GM19324 (cell line): Measurements from ENCODE around the gene JMJD7.
"Not testable (repeated sequence)": the region's sequence is repeated elsewhere in the genome, so short reads cannot be mapped to it uniquely, and the experiment has no call there.

Experiments
- ATAC-seq: cut with Tn5 transposase; IDR thresholded peaks from one replicate; pipeline ENCODE4 v1.9.1; 2021; ENCODE audit warnings: mild to moderate bottlenecking, moderate library complexity; ENCODE audit not compliant: unreplicated experiment, low FRiP score

Gene JMJD7

DNA sequence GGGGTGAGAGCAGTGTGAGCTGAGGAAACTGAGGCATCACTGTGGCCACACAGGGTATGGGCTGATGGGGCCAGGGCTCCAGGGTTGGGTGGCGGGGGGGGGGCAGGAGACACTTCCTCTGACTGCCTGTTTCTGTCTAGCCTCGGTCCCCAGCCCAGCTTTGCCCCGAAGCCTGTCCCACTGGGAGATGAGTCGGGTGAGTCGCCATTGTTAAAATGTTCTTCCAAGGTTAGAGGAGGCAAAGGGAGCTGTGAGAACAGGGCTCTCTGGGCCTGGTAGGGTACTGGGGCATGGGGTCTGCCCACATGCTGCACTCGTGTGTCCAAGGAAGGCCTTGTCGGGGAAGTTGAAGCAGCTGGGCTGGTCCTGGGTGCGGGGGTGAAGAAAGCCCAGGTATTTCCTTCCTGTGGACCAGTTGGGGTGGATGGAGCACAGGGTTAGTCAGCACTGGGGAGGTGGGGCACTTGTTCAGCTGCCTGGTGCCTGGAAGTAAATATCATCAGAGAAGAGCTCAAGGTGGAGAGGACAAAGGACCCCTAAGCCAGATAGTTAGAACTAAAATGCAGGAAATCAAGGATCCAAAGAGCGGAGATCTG lies 8.3 kb upstream of the JMJD7 start:
- no peak for ATAC-seq

DNA sequence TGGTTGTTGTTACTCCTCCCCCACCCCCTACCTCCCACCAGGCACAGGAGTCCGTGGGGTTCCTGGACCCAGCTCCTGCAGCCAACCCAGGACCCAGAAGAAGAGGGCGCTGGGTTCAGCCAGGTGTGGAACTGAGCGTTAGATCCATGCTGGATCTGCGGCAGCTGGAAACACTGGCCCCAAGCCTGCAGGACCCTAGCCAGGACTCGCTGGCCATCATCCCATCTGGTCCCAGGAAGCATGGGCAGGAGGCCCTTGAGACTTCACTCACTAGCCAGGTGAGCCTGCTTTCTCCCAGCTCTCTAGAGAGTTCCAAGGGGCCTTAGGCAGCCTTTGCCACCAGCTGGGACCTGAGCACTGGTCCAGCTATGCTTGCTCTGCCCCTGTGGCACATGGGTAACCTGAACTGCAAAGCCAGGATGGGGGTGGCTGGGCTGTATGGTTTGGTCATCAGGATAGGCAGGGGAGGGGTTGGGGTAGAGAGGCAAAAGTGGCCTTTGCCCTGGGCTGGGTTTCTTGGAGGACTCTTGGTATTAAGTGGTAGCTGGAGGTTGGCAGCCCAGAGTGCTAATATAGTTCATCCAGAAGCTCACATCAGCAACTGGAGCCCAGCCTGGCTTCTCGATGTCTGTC lies 7.0 kb upstream of the JMJD7 start:
- no peak for ATAC-seq

DNA sequence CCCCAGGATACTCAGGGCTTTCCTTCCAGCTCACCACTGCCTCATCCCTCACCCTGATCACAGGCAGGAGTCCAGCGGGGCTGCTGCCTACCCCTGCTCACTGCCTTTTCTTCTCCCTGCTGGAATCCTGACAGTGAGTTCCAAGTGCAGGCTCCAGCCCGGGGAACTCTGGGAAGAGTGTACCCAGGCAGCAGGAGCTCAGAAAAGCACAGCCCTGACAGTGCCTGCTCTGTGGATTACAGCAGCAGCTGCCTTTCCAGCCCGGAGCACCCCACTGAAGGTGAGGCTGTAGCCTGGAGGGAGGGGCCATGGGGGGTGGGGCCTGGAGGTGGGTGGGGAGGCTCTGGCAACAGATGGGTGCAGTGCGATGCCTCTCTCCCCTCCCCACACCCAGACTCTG lies 6.1 kb upstream of the JMJD7 start:
- no peak for ATAC-seq

DNA sequence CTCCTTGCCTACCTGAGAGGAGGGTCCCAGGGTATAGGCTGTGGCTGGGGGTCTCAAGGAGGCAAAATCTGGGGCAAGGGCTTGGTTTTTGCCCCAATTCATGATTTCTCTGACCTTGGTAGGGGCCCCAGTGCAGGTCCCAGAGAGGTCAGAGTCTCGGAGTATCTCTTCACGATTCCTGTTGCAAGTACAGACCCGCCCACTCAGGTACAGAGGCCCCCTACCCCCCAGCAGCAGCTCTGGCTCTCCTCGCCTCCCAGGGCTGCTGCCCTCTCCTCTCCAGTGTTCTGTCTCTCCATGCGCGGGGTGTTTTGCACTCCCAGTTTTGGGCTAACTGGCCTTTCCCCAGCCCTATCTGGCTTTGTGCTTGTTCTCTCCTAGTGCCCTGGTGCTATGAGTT lies 5.4 kb upstream of the JMJD7 start:
- no peak for ATAC-seq

DNA sequence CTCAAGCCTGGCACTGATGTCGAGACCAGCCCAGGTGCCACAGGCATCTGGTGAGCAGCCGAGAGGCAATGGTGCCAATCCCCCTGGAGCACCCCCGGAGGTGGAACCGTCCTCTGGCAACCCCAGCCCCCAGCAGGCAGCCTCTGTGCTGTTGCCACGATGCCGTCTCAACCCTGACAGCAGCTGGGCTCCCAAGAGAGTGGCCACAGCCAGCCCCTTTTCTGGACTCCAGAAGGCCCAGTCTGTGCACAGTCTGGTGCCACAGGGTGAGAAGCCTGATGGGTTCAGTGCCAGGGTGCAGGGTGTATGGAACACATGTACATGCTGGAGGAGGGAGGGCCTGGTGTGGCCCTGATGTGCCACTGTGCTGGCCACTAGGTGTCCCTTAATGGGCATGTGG lies 4.9 kb upstream of the JMJD7 start:
- ATAC-seq, result no peak

DNA sequence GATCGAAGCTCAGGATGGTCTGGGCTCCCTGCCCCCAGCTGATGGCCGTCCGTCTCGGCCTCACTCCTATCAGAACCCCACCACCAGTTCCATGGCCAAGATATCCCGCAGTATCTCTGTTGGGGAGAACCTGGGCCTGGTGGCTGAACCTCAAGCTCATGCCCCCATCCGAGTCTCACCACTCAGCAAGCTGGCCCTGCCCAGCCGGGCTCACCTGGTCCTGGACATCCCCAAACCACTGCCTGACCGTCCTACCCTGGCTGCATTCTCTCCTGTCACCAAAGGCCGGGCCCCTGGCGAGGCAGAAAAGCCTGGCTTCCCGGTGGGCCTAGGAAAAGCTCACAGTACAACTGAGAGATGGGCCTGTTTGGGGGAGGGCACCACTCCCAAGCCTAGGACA lies 4.4 kb upstream of the JMJD7 start:
- ATAC-seq, result no peak

DNA sequence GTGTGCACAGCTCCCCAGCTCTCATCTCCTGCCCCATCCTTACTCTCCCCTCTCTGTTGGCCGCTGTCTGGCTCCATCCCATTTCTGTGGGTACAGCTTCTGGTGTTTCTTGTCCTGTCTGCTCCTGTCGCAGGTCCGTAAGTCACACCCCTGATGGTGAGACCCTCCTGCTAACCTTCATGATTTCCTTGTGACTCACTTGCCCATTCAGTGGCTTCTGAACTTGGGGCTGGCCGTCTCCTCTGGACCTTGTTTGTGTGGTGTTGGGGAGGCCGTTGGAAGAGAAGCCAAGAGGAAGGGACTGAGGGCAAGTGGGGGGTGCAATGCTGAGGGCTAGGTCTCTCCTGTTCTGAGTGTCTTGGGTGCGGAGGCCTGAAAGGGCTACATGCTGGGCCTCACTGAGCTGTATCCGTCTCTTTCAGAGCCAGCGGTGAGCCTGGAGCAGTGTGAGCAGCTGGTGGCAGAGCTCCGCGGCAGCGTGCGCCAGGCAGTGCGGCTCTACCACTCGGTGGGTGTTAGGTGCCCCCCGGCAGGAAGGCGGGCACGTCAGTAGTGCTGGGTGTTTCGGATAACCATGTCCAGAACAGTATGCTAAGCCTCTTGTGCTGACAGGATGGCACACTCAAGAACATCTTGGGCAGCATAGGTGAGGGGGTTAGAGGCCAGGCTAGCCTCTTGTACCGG lies 3.7 kb upstream of the JMJD7 start:
- no peak for ATAC-seq

DNA sequence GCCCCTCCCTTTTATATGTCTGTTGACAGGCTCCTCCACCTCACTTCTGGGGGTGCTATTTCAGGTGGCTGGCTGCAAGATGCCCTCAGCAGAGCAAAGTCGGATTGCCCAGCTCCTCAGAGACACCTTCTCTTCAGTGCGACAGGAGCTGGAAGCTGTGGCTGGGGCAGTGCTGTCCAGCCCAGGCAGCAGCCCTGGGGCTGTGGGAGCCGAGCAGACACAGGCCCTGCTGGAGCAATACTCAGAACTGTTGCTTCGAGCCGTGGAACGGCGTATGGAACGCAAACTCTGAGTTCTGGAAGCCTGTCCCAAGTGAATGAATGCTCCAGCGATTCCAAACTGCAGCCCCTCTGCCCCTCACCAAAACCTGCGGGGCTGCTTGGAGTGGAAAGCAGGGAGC lies 2.7 kb upstream of the JMJD7 start:
- no peak for ATAC-seq

DNA sequence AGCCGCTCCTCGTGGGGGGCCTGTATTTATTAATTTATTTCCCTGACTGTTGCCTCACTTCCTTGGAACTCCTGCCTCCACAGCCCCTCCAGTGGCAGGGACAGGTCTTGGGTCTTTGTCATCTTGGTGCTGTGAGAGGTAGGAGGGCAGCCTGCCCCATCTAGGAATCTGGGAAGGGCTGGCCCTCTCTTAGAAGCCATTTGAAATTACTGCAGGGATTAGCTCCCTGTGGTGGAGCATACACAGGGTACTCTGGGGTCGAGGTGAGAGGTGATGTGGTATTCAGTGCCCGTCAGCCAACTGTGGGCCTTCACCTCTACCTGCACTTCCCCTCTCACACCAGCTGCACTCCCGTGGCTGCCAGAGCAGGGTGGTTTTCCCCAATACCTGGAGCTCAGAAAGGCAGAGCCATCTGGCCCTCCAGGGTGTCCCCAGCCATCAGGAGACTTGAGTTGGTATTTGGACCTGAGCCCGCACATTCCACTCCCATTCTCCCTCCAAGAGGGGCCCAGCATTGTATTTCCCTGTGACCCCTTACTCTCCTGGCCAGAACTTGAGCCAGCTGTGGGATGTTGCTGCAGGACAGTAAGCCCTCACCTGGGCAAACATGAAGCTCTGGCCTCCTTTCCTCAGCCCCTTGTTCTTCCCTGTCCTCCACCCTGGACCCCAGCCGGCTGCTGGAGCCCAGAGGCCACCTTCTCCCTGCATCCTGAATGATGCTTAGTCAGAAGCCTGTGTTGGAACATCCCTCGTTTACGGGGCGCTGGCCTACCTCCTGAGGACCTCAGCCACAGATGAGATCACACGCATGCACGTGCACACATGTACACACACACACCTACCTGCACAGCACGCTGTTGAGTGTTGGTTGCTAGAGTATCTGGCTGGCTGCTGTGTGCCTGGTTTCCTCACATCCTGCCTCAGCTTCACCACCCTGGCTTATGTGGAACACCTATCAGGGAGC lies 2.0 kb upstream of the JMJD7 start:
- no peak for ATAC-seq

DNA sequence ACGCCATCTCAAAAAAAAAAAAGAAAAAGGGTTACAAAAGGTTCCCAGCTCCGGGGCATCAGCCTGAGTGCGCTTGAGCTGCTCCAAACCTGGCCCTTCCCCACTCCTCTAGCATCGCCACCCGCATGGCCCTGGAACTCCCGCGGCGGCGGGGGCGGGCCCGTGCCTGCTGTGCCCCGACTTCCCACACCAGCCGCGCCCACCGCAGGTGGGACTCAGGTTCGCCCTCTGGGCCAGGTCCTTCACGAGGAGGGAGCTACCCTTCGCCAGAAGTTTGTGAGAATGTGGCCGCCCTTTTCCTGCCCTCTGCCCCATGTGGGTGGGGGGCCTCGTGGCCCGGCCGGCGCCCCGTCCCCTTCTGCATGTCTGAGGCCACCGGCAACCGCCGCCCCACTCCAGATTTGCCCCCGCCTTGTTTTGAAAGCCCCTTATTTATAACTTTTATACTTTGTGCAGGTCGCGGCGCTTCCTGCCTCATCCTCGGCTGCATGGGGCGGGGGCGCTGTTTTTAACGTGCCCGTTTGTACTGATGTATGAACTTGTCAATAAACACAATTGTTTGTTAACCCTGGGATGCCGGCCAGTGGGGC lies 507 bp upstream of the JMJD7 start:
- ATAC-seq, result no peak

DNA sequence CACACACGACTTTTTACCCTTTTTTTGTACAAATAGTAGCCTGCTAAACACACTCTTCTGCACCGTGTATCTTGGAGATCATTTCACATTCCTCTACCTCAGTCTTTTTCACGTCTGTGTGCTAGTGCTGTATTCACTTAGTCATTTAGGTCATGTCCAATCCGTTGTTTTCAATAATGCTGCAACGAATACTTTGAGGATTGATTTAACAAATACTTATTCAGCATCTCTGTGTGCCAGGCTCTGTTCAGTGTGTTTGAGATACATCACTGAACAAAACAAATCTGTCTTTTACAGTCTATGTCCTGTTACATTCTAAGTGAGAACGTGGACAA lies 882 bp downstream of the JMJD7 start:
- ATAC-seq, result no peak

DNA sequence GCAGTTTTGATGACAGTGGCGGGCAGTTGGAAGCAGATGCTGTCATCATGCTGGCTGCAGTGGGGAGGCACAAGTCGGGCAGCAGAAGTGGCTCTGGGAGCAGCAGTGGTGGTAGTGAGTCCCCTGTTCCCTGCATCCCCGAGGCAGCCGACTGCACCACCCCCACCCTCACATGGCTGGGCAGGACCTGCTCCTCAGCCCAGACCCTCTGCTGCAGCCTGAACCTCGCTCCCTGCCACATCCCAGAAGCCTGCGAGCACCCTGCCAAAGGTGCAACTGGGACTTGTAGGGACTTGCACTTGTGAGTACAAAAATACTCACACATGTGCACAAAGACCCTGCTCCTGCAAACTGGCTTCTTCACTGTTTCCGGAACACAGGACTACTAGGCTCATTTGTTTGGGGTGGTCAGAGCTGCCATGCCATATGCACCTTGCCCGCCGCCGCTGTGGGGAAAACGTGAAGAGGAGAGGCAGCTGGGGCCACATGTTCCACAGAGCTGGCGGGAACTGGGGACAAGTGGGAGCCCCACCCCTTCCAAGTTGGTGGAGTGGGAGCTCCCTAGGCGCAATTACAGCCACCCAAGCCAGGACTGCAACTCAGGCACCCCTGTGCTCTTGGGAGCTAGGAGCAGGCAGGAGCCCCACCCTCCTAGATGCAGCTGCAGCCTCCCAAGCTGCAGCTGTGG lies 2.2 kb downstream of the JMJD7 start:
- no peak for ATAC-seq

DNA sequence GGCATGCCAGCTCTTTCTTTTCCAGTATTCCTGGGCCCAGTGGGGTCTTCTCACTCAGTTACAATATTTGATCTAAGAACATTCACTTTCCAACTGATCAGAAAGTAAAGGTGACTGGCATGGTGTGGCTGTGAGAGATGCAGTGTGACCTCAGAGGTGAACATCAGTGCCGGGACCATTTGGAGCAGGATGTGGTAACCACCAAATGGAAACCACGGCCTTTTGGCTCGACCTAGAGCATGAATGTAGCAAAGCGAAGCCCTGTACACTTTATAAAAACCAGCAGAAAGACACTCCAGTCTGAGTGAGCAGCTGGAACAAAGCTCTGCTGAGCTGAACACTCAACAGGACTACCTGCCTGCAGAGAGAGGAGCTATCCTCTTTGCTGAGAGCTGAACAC lies 3.4 kb downstream of the JMJD7 start:
- ATAC-seq, result not testable (repeated sequence)

DNA sequence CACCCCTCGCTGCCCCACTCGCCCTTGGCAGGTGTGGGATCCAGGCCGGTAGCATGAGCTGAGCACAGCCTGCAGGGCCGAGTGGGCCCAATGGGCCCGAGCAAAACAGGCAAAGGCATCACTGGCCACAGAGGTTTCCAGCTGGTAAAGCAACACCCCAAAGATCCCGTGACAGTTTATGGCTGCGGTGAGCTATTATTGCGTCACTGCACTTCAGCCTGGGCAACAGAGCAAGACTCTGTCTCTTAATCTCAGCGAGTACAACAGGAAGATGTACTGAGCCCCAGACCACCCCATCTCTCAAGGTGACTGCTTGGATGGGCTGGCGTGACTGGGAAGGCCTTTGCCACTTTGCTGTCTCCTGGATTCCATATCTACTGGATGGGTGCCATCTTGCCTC lies 4.3 kb downstream of the JMJD7 start:
- ATAC-seq, result no peak

DNA sequence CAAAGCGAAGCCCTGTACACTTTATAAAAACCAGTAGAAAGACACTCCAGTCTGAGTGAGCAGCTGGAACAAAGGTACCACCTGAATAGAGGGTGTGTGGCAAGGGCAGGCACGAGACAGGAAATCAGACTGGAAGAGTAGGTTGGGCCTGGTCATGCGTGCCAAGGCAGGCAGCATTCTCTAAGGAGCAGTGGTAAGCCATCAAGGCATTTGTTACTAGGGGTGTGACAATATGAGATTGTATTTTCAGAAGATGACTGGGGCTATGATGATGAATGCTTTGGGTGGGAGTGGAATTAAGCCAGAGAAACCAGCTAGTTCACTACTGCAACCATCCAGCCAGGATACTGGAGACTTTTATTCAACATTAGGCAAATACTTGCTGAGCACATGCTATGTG lies 5.0 kb downstream of the JMJD7 start:
- no peak for ATAC-seq

DNA sequence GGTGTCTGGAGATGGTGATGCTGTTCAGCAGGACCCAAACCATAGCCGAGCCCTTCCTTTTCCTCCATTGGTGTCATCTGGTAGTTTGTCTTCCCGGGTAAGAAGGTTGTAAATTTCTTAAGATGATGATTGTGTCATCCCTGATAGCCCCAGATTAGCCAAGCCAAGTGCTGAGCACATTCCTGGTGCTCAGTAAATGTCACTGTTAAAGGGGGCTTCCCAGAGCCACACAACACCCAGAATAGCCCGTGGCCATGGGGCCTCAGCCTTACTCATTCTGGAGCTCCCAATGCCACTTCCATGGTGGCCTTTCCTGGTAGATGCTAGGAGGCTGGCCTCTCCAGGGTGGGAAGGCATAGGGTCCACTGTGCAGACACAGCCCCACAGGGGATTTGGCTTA lies 6.2 kb downstream of the JMJD7 start:
- no peak for ATAC-seq

DNA sequence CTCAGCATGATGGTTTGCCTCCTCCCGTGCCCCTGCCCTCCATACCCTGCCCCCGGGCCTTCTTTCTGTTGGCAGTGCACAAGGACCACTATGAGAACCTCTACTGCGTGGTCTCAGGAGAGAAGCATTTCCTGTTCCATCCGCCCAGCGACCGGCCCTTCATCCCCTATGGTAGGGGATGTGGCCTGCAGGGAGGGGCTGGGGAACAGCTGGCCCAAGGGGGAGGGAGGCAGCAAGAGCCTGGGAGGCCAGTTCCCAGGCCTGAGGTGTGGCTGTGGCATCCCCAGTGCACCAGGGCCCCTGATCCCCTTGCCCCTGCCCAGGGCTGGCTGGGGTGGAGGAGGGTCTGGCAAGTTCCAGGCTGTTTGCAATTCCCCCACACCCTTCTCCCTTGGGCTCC lies 8.2 kb downstream of the JMJD7 start:
- ATAC-seq, result no peak

DNA sequence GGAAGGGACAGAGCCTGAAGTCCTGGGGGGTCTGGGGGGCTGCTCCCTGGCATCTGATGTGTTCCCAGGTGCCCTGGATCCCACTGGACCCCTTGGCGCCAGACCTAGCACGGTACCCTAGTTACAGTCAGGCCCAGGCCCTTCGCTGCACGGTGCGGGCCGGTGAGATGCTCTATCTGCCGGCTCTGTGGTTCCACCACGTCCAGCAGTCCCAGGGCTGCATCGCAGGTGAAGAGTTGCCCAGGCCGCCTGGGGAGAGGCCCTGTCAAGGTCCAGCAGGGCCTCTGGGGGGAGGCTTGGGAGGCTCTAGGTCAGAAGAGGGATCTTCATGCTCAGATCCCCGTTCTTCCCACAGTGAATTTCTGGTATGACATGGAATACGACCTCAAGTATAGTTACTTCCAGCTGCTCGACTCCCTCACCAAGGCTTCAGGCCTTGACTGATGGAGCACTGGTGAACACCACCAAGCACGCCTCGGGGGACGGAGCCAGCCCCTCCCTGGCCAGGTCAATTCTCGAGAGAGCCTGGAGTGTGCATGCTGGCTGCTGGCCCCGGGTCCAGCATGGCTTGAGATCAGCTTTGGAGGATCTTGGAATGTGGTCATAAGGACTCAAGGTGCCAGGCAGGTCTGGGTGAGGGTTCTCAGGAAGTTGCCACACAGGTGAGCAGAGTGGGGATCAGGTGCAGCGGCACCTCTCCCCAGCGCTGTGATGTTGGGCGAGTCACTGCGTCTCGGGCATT lies 9.0 kb downstream of the JMJD7 start:
- no peak for ATAC-seq

DNA sequence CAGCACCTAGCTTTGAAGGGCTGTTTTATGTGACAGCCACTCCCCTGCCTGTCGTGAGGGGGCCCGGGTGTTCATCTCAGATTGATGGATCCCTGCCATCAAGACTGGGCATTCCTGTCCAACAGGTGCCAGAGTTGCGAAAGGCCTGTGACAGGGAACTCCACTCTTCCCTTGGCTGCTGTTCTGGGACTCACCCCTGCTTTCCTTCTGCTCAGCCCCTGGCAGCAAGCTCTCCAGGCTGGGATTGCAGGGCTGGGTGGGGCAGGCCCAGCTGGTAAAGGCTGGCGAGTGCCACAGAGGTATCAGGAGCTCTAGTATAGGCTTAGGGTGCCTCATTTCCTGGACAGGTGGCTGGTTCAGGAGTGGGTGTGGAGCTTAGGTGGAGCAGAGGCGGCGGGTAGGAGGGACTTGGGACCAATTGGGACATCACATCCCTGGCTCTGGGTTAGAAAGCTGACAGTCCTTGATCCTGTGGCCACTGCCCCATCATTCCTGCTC lies 10.6 kb downstream of the JMJD7 start, which contains the start of gene PLA2G4B:
Gene PLA2G4B, plus strand, starts transcription at position 448 of the 498 bp plus-strand sequence. CDS start 67 bp downstream, outside the sequence.
- ATAC-seq, result no peak
